ENCODE results near the gene ADIPOQ. TPM values are rescaled to one million over a fixed set of nuclear protein-coding genes. Genes with fewer than 3 reads are reported as not detected.
"Not testable (repeated sequence)": the region's sequence is repeated elsewhere in the genome, so short reads cannot be mapped to it uniquely, and the experiment has no call there.

Gene ADIPOQ
- total RNA-seq, 1 donor from 2014 or later = not detected

DNA sequence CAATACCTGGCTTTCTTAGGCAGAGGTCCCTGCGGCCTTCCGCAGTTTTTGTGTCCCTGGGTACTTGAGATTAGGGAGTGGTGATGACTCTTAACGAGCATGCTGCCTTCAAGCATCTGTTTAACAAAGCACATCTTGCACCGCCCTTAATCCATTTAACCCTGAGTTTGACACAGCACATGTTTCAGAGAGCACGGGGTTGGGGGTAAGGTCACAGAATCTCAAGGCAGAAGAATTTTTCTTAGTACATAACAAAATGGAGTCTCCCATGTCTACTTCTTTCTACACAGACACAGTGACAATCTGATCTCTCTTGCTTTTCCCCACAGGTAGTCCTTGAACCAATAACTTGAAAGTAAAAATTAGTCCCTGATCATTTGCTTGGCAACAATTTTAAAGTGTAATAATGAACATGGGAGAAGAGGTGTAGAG, 45.0 kb downstream of the ADIPOQ start:
- H3K36me3 Mint-ChIP-seq (ENCODE audit: low read depth); H3K27ac Mint-ChIP-seq; H3K4me3 Mint-ChIP-seq; H3K9me3 Mint-ChIP-seq; H3K27me3 Mint-ChIP-seq: not testable (repeated sequence)
- intact Hi-C loops (cut with micrococcal nuclease) = loop anchor here (10.0 kb wide), 1 partner anchor 917 kb away; no protein-coding TSS in a partner anchor
- DNase-seq = peak; percentile 19
- H3K4me1 Mint-ChIP-seq = peaks cover 21% of the 10 kb centered on the region

GRCh38 chr3:186888569-186888968, 46.1 kb downstream of the ADIPOQ start:
- Mint-ChIP-seq H3K36me3 (ENCODE audit: low read depth) (no peaks in the 10 kb centered on the region), H3K27me3 (peaks cover 4% of the 10 kb centered on the region), H3K9me3 (no peaks in the 10 kb centered on the region), H3K4me1 (peaks cover 14% of the 10 kb centered on the region), H3K27ac (no peak overlapping the region), H3K4me3 (no peak overlapping the region)
- intact Hi-C loops (cut with micrococcal nuclease) = loop anchor here (10.0 kb wide), 1 partner anchor 916 kb away; no protein-coding TSS in a partner anchor
- no peak for DNase-seq

GRCh38 chr3:186889698-186890097, 47.2 kb downstream of the ADIPOQ start:
- H3K9me3 Mint-ChIP-seq; DNase-seq; H3K36me3 Mint-ChIP-seq (ENCODE audit: low read depth); H3K27me3 Mint-ChIP-seq; H3K27ac Mint-ChIP-seq; H3K4me3 Mint-ChIP-seq: not testable (repeated sequence)
- intact Hi-C loops (cut with micrococcal nuclease) = loop anchor here (10.0 kb wide), 1 partner anchor 915 kb away; no protein-coding TSS in a partner anchor
- peaks cover 10% of the 10 kb centered on the region for H3K4me1 Mint-ChIP-seq

DNA sequence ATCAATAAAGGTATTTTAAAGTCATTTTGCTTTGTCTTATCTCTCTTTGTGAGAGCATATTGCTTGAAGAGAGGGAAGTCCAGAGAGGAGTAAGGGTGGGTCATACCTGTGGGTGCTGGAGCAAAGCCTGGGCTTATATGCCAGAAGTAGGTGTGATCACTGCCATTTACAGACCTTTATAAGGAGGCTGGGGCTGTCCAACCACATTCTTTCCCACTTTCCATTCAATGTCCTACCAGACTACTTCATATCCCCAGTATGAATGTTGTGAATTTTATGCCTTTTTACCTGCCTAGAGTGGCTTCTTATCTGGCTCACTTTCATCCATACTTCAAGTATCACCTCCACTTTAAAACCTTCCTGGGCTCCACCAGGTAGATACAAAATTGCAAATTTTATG, 48.4 kb downstream of the ADIPOQ start:
- no peak overlapping the region for H3K27ac Mint-ChIP-seq
- H3K4me1 Mint-ChIP-seq = peaks cover 5% of the 10 kb centered on the region
- peaks cover 4% of the 10 kb centered on the region for H3K27me3 Mint-ChIP-seq
- no peak for DNase-seq
- H3K4me3 Mint-ChIP-seq = no peak overlapping the region
- intact Hi-C loops (cut with micrococcal nuclease) = no loop called here
- no peaks in the 10 kb centered on the region for H3K36me3 Mint-ChIP-seq (ENCODE audit: low read depth)
- no peaks in the 10 kb centered on the region for H3K9me3 Mint-ChIP-seq

DNA sequence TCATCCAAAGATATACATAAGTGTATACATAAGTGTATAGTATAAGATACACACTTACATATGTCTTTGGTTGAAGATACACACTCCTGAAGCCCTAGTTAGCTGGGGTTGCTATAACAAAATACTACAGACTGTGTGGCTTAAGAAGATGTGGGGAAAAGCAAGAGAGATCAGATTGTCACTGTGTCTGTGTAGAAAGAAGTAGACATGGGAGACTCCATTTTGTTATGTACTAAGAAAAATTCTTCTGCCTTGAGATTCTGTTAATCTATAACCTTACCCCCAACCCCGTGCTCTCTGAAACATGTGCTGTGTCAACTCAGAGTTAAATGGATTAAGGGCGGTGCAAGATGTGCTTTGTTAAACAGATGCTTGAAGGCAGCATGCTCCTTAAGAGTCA, 50.6 kb downstream of the ADIPOQ start:
- H3K9me3 Mint-ChIP-seq; H3K36me3 Mint-ChIP-seq (ENCODE audit: low read depth); H3K27ac Mint-ChIP-seq; H3K27me3 Mint-ChIP-seq; H3K4me1 Mint-ChIP-seq; DNase-seq; H3K4me3 Mint-ChIP-seq; intact Hi-C loops (cut with micrococcal nuclease): not testable (repeated sequence)

- Mint-ChIP-seq H3K4me1 (no peaks in the 10 kb centered on the region), H3K9me3 (no peaks in the 10 kb centered on the region), H3K27ac (no peak overlapping the region), H3K27me3 (no peaks in the 10 kb centered on the region), H3K4me3 (no peak overlapping the region), H3K36me3 (ENCODE audit: low read depth) (no peaks in the 10 kb centered on the region)
- intact Hi-C loops (cut with micrococcal nuclease) = no loop called here
- DNase-seq = no peak
Observed at GRCh38 chr3:186895406-186895805, 52.9 kb downstream of the ADIPOQ start.

- Mint-ChIP-seq H3K9me3 (no peaks in the 10 kb centered on the region), H3K27ac (no peak overlapping the region), H3K27me3 (no peaks in the 10 kb centered on the region), H3K4me3 (no peak overlapping the region), H3K36me3 (ENCODE audit: low read depth) (no peaks in the 10 kb centered on the region), H3K4me1 (peaks cover 4% of the 10 kb centered on the region)
- intact Hi-C loops (cut with micrococcal nuclease) = no loop called here
- no peak for DNase-seq
Observed at GRCh38 chr3:186896006-186896405, 53.5 kb downstream of the ADIPOQ start.

DNA sequence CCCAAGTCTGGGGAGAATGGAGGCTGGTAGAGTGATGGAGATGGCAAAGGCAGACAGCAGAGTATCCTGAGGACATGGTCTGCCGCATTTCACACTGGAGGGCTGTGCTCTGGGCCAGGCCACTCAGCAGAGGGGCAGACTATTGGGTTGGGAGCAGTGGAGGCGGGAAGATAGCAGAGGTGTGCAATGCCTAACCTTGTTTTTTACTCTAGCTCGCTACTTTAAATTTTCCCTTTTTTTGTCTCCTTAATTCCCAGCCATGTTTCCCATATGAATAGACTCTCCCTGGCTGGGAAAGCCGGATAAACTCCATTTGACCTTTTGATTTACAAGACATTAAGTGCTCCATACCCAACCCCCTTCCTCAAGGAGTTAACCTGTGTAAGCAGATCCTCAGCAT, 54.4 kb downstream of the ADIPOQ start:
- no peak for DNase-seq
- no peaks in the 10 kb centered on the region for H3K27me3 Mint-ChIP-seq
- H3K27ac Mint-ChIP-seq = no peak overlapping the region
- no peaks in the 10 kb centered on the region for H3K36me3 Mint-ChIP-seq (ENCODE audit: low read depth)
- intact Hi-C loops (cut with micrococcal nuclease) = no loop called here
- no peaks in the 10 kb centered on the region for H3K9me3 Mint-ChIP-seq
- peaks cover 9% of the 10 kb centered on the region for H3K4me1 Mint-ChIP-seq
- no peak overlapping the region for H3K4me3 Mint-ChIP-seq

- peaks cover 16% of the 10 kb centered on the region for H3K36me3 Mint-ChIP-seq (ENCODE audit: low read depth)
- peak overlapping the region; percentile 14 for H3K27ac Mint-ChIP-seq
- DNase-seq = peak; percentile 71
- H3K4me3 Mint-ChIP-seq = no peak overlapping the region
- peaks cover 7% of the 10 kb centered on the region for H3K9me3 Mint-ChIP-seq
- no peaks in the 10 kb centered on the region for H3K27me3 Mint-ChIP-seq
- intact Hi-C loops (cut with micrococcal nuclease) = no loop called here
- peaks cover 11% of the 10 kb centered on the region for H3K4me1 Mint-ChIP-seq
Observed at GRCh38 chr3:186901135-186901734, 58.7 kb downstream of the ADIPOQ start.

DNA sequence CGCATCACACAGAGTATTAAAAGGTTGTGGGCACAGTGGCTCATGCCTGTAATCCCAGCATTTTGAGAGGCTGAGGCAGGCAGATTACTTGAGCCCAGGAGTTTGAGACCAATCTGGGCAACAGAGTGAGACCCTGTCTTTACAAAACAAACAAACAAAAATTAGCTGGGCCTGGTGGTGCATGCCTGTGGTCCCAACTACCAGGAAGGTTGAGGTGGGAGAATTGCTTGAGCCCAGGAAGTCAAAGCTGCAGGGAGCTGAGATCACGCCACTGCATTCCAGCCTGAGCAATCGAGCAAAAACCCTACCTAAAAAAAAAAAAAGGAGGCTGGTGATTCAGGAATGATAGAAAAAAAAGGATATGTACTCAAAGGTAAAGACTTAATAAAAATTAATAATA, 59.6 kb downstream of the ADIPOQ start:
- Mint-ChIP-seq H3K4me1 (peaks cover 11% of the 10 kb centered on the region), H3K27ac (no peak overlapping the region), H3K27me3 (no peaks in the 10 kb centered on the region), H3K9me3 (peaks cover 15% of the 10 kb centered on the region), H3K4me3 (no peak overlapping the region), H3K36me3 (ENCODE audit: low read depth) (peaks cover 23% of the 10 kb centered on the region)
- intact Hi-C loops (cut with micrococcal nuclease) = no loop called here
- no peak for DNase-seq

GRCh38 chr3:186902713-186903112, 60.2 kb downstream of the ADIPOQ start:
- H3K9me3 Mint-ChIP-seq = peaks cover 20% of the 10 kb centered on the region
- no peak for DNase-seq
- H3K27me3 Mint-ChIP-seq = no peaks in the 10 kb centered on the region
- intact Hi-C loops (cut with micrococcal nuclease) = no loop called here
- H3K4me3 Mint-ChIP-seq = no peak overlapping the region
- peaks cover 28% of the 10 kb centered on the region for H3K36me3 Mint-ChIP-seq (ENCODE audit: low read depth)
- H3K27ac Mint-ChIP-seq = no peak overlapping the region
- H3K4me1 Mint-ChIP-seq = peaks cover 11% of the 10 kb centered on the region

DNA sequence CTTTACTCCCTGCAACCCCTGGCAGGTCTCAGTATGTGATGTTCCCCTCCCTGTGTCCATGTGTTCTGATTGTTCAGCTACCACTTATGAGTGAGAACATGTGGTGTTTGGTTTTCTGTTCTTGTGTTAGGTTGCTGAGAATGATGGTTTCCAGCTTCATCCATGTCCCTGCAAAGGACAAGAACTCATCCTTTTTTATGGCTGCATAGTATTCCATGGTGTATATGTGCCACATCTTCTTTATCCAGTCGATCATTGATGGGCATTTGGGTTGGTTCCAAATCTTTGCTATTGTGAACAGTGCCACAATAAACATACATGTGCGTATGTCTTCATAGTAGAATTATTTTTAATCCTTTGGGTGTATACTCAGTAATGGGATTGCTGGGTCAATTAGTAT, 61.2 kb downstream of the ADIPOQ start:
- H3K4me1 Mint-ChIP-seq = peaks cover 17% of the 10 kb centered on the region
- DNase-seq; intact Hi-C loops (cut with micrococcal nuclease); H3K4me3 Mint-ChIP-seq; H3K27me3 Mint-ChIP-seq; H3K27ac Mint-ChIP-seq: not testable (repeated sequence)
- peaks cover 30% of the 10 kb centered on the region for H3K36me3 Mint-ChIP-seq (ENCODE audit: low read depth)
- peaks cover 24% of the 10 kb centered on the region for H3K9me3 Mint-ChIP-seq

DNA sequence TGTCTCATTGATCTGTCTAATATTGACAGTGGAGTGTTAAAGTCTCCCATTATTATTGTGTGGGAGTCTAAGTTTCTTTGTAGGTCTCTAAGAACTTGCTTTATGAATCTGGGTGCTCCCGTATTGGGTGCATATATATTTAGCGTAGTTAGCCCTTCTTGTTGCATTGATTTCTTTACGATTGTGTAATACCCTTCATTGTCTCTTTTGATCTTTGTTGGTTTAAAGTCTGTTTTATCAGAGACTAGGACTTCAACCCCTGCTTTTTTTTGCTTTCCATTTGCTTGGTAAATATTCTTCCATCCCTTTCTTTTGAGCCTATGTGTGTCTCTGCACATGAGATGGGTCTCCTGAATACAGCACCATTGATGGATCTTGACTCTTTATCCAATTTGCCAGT, 64.6 kb downstream of the ADIPOQ start:
- H3K27me3 Mint-ChIP-seq; H3K4me3 Mint-ChIP-seq; DNase-seq; intact Hi-C loops (cut with micrococcal nuclease); H3K27ac Mint-ChIP-seq: not testable (repeated sequence)
- Mint-ChIP-seq H3K4me1 (peaks cover 20% of the 10 kb centered on the region), H3K36me3 (ENCODE audit: low read depth) (peaks cover 32% of the 10 kb centered on the region), H3K9me3 (peaks cover 25% of the 10 kb centered on the region)
